CD4-positive, alpha-beta T cell treated with Interleukin-15 for 4 hours (primary cell): ENCODE results near the gene CAMKMT.
A peak's percentile ranks its signal among the peaks of the same experiment; 100 is the strongest.
"Not testable (repeated sequence)": the region's sequence is repeated elsewhere in the genome, so short reads cannot be mapped to it uniquely, and the experiment has no call there.

Source experiments
- DNase-seq: peaks from one replicate; pipeline ENCODE4 v3.0.0-alpha.2; 2020; ENCODE audit warnings: low spot score

CAMKMT gene

GRCh38 chr2:44360749-44361329, 908 bp upstream of the CAMKMT start:
- DNase-seq = no peak

- peak; percentile 24 for DNase-seq
These were observed 664 bp downstream of the CAMKMT start for GRCh38 chr2:44362207-44363015.

- DNase-seq = no peak
These were observed 2.9 kb downstream of the CAMKMT start for GRCh38 chr2:44364604-44365003.

- no peak for DNase-seq
These were observed 5.8 kb downstream of the CAMKMT start for GRCh38 chr2:44367591-44367990.

GRCh38 chr2:44369392-44369791, 7.6 kb downstream of the CAMKMT start:
- DNase-seq = no peak

DNA sequence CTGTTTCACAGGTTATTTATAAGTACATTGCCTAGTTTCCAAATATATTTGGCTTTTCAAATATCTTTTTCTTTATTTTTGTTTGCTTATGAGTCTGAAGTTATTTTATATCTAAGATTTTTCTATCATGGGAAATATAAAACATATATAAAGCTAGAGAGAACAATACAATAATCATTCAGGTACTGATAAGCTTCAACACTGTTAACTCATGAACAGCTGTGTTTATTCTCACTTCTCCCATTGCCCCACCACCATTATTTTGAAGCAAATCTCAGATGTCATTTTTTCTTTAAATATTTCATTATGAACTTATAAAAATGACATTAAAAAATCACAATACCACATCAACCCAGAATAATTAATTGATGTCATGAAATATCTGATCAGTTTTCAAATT, 9.7 kb downstream of the CAMKMT start:
- DNase-seq = no peak

- DNase-seq = no peak
These were observed 10.5 kb downstream of the CAMKMT start for GRCh38 chr2:44372246-44372645.

GRCh38 chr2:44377486-44377885, 15.7 kb downstream of the CAMKMT start:
- no peak for DNase-seq

GRCh38 chr2:44385226-44385625, 23.5 kb downstream of the CAMKMT start:
- not testable (repeated sequence) for DNase-seq

DNA sequence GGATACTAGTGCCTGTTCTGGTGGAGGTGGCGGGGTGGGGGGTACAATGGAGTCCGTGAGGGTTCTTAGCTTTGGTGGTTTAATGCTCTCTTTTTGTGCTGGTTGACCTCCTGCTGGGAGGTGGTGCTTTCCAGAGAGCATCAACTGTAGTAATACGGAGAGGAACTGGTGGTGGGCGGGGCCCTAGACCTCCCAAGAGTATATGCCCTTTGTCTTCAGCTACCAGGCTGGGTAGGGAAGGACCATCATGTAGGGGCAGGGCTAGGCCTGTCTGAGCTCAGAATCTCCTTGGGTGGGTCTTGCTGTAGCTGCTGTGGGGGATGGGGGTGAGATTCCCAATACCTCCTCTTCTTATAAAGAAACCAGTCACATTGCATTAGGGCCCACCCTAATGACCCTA, 27.1 kb downstream of the CAMKMT start:
- no peak for DNase-seq

GRCh38 chr2:44389895-44390294, 28.1 kb downstream of the CAMKMT start:
- DNase-seq = no peak

DNA sequence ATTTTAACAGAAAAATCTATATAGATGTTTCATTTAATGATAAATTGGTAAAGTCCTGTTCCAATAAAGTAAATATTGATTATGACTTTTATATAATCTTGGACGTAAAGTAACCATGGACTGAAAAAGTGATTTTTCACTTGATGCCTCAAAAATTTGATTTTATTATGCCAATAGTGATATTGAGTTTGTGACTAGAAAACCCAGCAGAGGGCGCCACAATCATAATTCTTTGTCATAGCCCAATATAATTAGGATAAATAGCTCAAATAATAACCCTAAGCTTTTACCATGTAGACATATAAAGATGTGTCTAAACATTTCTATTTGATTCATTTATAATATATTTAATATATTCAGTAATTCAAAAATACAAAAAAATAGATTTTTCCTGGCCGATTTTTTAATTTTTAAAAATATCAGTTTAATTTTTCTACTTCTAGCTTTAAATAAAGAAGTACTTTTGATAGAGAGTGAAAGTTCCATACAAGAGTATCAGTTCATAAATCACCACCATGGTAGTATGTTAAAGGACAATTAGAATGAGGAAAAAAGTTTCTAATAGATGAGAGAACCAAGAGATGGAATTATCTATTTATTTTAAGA, 30.7 kb downstream of the CAMKMT start:
- peak; percentile 41 for DNase-seq

- no peak for DNase-seq
These were observed 35.9 kb downstream of the CAMKMT start for GRCh38 chr2:44397447-44398175.

DNA sequence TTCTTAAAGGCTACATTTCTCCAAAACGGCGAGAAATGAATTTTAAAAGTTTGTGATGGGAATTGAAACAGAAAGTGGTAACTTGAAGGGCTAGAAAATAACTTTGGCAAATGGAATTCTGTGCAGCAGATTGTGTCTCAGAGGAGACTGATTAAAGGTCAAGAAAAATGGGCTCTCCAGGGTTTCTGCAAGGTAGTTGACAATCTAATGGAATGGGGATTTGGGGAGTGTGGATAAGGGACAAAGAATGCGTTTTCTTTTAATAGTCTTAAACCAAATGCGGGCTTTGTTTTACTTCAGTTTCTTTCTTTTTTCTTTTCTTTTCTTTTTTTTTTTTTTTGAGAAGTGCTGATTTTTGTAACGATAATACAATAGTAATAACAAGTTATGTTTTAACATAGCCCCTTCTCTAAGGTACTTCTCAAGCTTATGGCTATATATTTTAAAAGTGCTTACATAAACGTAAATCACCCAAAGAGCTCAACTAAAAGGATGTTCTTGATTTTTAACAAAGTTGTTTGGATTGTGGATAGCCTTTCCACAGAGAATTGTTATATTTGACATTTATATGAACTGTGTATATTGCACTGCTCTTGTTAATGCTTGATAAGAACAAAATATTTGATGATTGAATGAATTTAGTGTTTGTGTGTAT, 36.6 kb downstream of the CAMKMT start:
- DNase-seq = no peak

GRCh38 chr2:44420725-44421124, 59.0 kb downstream of the CAMKMT start:
- DNase-seq = no peak

- no peak for DNase-seq
These were observed 62.5 kb downstream of the CAMKMT start for GRCh38 chr2:44424211-44424610.

- no peak for DNase-seq
These were observed 67.3 kb downstream of the CAMKMT start for GRCh38 chr2:44429034-44429433.

- DNase-seq = no peak
These were observed 68.6 kb downstream of the CAMKMT start for GRCh38 chr2:44430342-44430741.

GRCh38 chr2:44433895-44434294, 72.1 kb downstream of the CAMKMT start:
- DNase-seq = no peak

GRCh38 chr2:44441200-44441599, 79.5 kb downstream of the CAMKMT start:
- no peak for DNase-seq

GRCh38 chr2:44442019-44442418, 80.3 kb downstream of the CAMKMT start:
- no peak for DNase-seq

GRCh38 chr2:44443517-44443916, 81.8 kb downstream of the CAMKMT start:
- DNase-seq = no peak
